OCI-LY7 (cell line): ENCODE data around the gene RNF150. TPM values are rescaled to one million over a fixed set of nuclear protein-coding genes. Genes with fewer than 3 reads are reported as not detected.

Source experiments
- BruUV-seq: library from RNA; stranded (reverse); fragments of 400-500 nt; replicated peaks from 2 replicates; lab custom pipeline; 2021; lab: Mats Ljungman, UMichigan
- CTCF ChIA-PET: fragments of 300-600 bp; sonication (Branson Sonifier 250); formaldehyde crosslinking; loops from one replicate; lab custom pipeline; 2022; ENCODE audit warnings: antibody characterized with exemption; ENCODE audit not compliant: unreplicated experiment; lab: Charles Lee
- POLR2A ChIA-PET: fragments of 300-600 bp; sonication (Branson Sonifier 250); formaldehyde crosslinking; loops from one replicate; lab custom pipeline; 2022; ENCODE audit warnings: antibody characterized with exemption; lab: Charles Lee
- DNase-seq: peaks from one replicate; pipeline ENCODE4 v3.0.0-alpha.2; 2015; ENCODE audit warnings: low spot score
- H2AFZ ChIP-seq: fragments of 200-600 bp; sonication (generic), shearing (Covaris generic); 2 replicates; pipeline ENCODE4 v1.6.1; 2014; ENCODE audit warnings: mild to moderate bottlenecking, antibody characterized with exemption, low read length, moderate library complexity
- H3K27ac ChIP-seq: fragments of 200-600 bp; sonication (generic); 2 replicates; pipeline ENCODE4 v1.5.1; 2014; ENCODE audit warnings: mixed run types, low read depth, mild to moderate bottlenecking, moderate library complexity, low read length, inconsistent platforms; ENCODE audit not compliant: poor library complexity, severe bottlenecking
- H3K36me3 ChIP-seq: fragments of 200-600 bp; sonication (generic); 2 replicates; pipeline ENCODE4 v1.6.1; 2014; ENCODE audit warnings: mild to moderate bottlenecking, antibody characterized with exemption, low read length, moderate library complexity, mixed read lengths; ENCODE audit not compliant: insufficient read depth
- H3K4me1 ChIP-seq: fragments of 200-600 bp; sonication (generic); 2 replicates; pipeline ENCODE4 v1.5.1; 2014; ENCODE audit warnings: mild to moderate bottlenecking, low read length; ENCODE audit not compliant: insufficient read depth, poor library complexity, severe bottlenecking
- H3K4me2 ChIP-seq: fragments of 200-600 bp; sonication (generic); 2 replicates; pipeline ENCODE4 v1.6.1; 2014; ENCODE audit warnings: mild to moderate bottlenecking, low read length
- H3K4me3 ChIP-seq: fragments of 200-600 bp; sonication (generic); 2 replicates; pipeline ENCODE4 v1.5.1; 2014; ENCODE audit warnings: mild to moderate bottlenecking, low read depth, low read length; ENCODE audit not compliant: poor library complexity, severe bottlenecking
- H3K79me2 ChIP-seq: fragments of 200-600 bp; sonication (generic); 2 replicates; pipeline ENCODE4 v1.6.1; 2016; ENCODE audit warnings: low read depth, mild to moderate bottlenecking, low read length, moderate library complexity, mixed read lengths; ENCODE audit not compliant: insufficient read depth
- H3K9me2 ChIP-seq: fragments of 200-600 bp; sonication (generic); 2 replicates; pipeline ENCODE4 v1.6.1; 2016; ENCODE audit warnings: mild to moderate bottlenecking, low read length, mixed read lengths; ENCODE audit not compliant: insufficient read depth
- H3K9me3 ChIP-seq: fragments of 200-600 bp; sonication (generic); 2 replicates; pipeline ENCODE4 v1.6.1; 2014; ENCODE audit warnings: mild to moderate bottlenecking, mixed run types, low read length, mixed read lengths
- H4K20me1 ChIP-seq: fragments of 200-600 bp; sonication (generic); 2 replicates; pipeline ENCODE4 v1.6.1; 2014; ENCODE audit warnings: mild to moderate bottlenecking, antibody characterized with exemption, low read length, moderate library complexity, mixed read lengths; ENCODE audit not compliant: insufficient read depth
- CTCF ChIP-seq: fragments of 200-600 bp; sonication (generic); conservative IDR thresholded peaks from 2 replicates; pipeline ENCODE4 v1.5.1; 2014; ENCODE audit warnings: mild to moderate bottlenecking, antibody characterized with exemption, low read length, moderate library complexity, mixed read lengths
- EZH2phosphoT487 ChIP-seq: fragments of 200-600 bp; sonication (generic); IDR thresholded peaks from 2 replicates; pipeline ENCODE4 v1.6.1; 2018; ENCODE audit warnings: low read depth, borderline replicate concordance, mild to moderate bottlenecking, mixed run types, antibody characterized with exemption, low read length, moderate library complexity, mixed read lengths
- intact Hi-C: fragments of 100-400 bp; cut with micrococcal nuclease; formaldehyde crosslinking; loops from one replicate; pipeline ENCODE4 v1.10.0; 2022; ENCODE audit not compliant: unreplicated experiment
- total RNA-seq, 2 experiments: library from RNA; depleted of rRNA in 1 of 2; stranded (reverse); fragments of >200 nt in 1 of 2; shearing (Covaris generic) in 1 of 2; gene quantifications; 2 replicates each; pipeline ENCODE4 v1.2.3, GENCODE V29; 2014 to 2022

Gene RNF150
- total RNA-seq, 2 experiments from 2014 or later = not detected

GRCh38 chr4:140856621-140857062, 276.6 kb downstream of the RNF150 start:
- CTCF ChIA-PET = interaction anchor here (1.6 kb wide), 1 partner anchor 27 kb away, joined by 9 read pairs; no protein-coding TSS in a partner anchor
- Histone ChIP-seq H3K4me2 (no peak overlapping the region), H3K4me3 (no peak overlapping the region), H3K27ac (no peak overlapping the region), H3K4me1 (peaks cover 9% of the 10 kb centered on the region), H3K36me3 (no peaks in the 10 kb centered on the region), H3K9me2 (no peaks in the 10 kb centered on the region), H3K79me2 (no peaks in the 10 kb centered on the region), H3K9me3 (no peaks in the 10 kb centered on the region), H2AFZ (no peak overlapping the region; the same call in 1 of the 2 replicates), H4K20me1 (no peaks in the 10 kb centered on the region)
- no peak for DNase-seq
- BruUV-seq = no TSS peak
- POLR2A ChIA-PET = interaction anchor here (0.6 to 1.1 kb wide), 2 partner anchors 9 to 259 kb away, joined by 3 read pairs; no protein-coding TSS in a partner anchor
- intact Hi-C loops = no loop called here
- TF ChIP-seq EZH2phosphoT487 = no peak
- no peak for TF ChIP-seq CTCF

DNA sequence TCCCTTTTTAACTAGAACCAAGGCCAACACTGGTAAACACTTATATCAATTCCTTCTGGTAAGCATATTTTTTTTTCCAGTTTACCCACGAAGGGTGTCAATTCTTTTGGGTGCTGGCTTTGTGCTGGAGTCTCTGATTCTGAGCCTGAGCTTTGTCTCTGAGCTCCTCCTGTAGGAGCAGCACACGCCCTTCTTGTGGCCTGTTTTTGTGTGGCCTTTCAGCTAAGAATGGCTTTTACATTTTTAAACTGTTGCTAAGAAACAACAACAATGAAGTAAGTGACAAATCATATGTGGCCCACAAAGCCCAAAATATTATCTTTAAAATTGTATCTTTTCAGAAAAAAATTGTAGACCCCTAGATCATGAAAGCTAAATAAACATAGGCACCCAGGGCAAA, 279.1 kb downstream of the RNF150 start:
- Histone ChIP-seq H3K79me2 (no peaks in the 10 kb centered on the region), H4K20me1 (no peaks in the 10 kb centered on the region), H3K9me2 (no peaks in the 10 kb centered on the region), H2AFZ (no peak overlapping the region; the same call in 1 of the 2 replicates), H3K4me2 (no peak overlapping the region), H3K4me3 (no peak overlapping the region), H3K27ac (no peak overlapping the region), H3K36me3 (no peaks in the 10 kb centered on the region), H3K9me3 (no peaks in the 10 kb centered on the region), H3K4me1 (peaks cover 23% of the 10 kb centered on the region)
- POLR2A ChIA-PET = interaction anchor here (0.8 to 1.5 kb wide), 7 partner anchors 44 to 257 kb away, joined by 3 to 6 read pairs (median 3); no protein-coding TSS in a partner anchor
- intact Hi-C loops = loop anchor here (5.0 kb wide), 1 partner anchor 332 kb away; the partner anchor contains the start of gene ELMOD2
- TF ChIP-seq CTCF (no peak), EZH2phosphoT487 (no peak)
- DNase-seq = no peak
- CTCF ChIA-PET = no interaction called here
- BruUV-seq = no TSS peak

- CTCF ChIA-PET = interaction anchor here (0.6 to 1.0 kb wide), 2 partner anchors 213 to 215 kb away, joined by 3 read pairs; no protein-coding TSS in a partner anchor
- no peak for DNase-seq
- no peak overlapping the region for H2AFZ ChIP-seq
Measured at GRCh38 chr4:140851804-140852203, 281.5 kb downstream of the RNF150 start.

More at GRCh38 chr4:140851804-140852203, 281.5 kb downstream of the RNF150 start:
- POLR2A ChIA-PET = interaction anchor here (0.6 to 1.8 kb wide), 6 partner anchors 16 to 472 kb away, joined by 3 to 9 read pairs (median 4); no protein-coding TSS in a partner anchor
- Histone ChIP-seq H3K4me3 (no peak overlapping the region), H3K4me1 (peaks cover 27% of the 10 kb centered on the region), H3K4me2 (no peak overlapping the region), H3K9me3 (no peaks in the 10 kb centered on the region), H3K79me2 (no peaks in the 10 kb centered on the region), H3K27ac (no peak overlapping the region), H3K36me3 (no peaks in the 10 kb centered on the region), H3K9me2 (no peaks in the 10 kb centered on the region), H4K20me1 (no peaks in the 10 kb centered on the region)
- intact Hi-C loops = loop anchor here (1.0 to 5.0 kb wide), 8 partner anchors 44 to 492 kb away; partner anchors contain the start of genes CLGN, ELMOD2 and TBC1D9
- BruUV-seq = no TSS peak
- TF ChIP-seq CTCF (no peak), EZH2phosphoT487 (no peak)
